ENCODE data around the gene SPTBN1.

- TF ChIP-seq CTCF (IDR thresholded peaks at IDR 0.05) (no peak), POLR2A (IDR thresholded peaks at IDR 0.05) (no peak)
Measured at GRCh38 chr2:54500404-54501205, 44.5 kb downstream of the SPTBN1 start.
